Fibroblast of lung (primary cell): Measurements from ENCODE around the gene SGTA. TPM values are rescaled to one million over a fixed set of nuclear protein-coding genes. Genes with fewer than 3 reads are reported as not detected.

Source experiments
- DNase-seq, 2 donors: peaks; one replicate each; pipeline versions ENCODE4 v3.0.0 to v3.0.0-alpha.2; 2010; ENCODE audit warnings: low read depth in 2 of 2
- H2AFZ ChIP-seq: 2 replicates; pipeline ENCODE4 v1.5.1; 2012; ENCODE audit warnings: low read length, control low read depth, inconsistent platforms
- H3K27ac ChIP-seq: 2 replicates; pipeline ENCODE4 v1.5.1; 2011; ENCODE audit warnings: low read length, control low read depth; ENCODE audit not compliant: insufficient read depth
- H3K27me3 ChIP-seq: 2 replicates; pipeline ENCODE4 v1.5.1; 2011; ENCODE audit warnings: mild to moderate bottlenecking, low read length; ENCODE audit not compliant: control insufficient read depth, insufficient read depth
- H3K36me3 ChIP-seq: 2 replicates; pipeline ENCODE4 v1.5.1; 2011; ENCODE audit warnings: low read length; ENCODE audit not compliant: control insufficient read depth, insufficient read depth
- H3K4me1 ChIP-seq: 2 replicates; pipeline ENCODE4 v1.5.1; 2011; ENCODE audit warnings: low read length; ENCODE audit not compliant: control insufficient read depth, insufficient read depth; ENCODE audit errors: extremely low read depth
- H3K4me2 ChIP-seq: 2 replicates; pipeline ENCODE4 v1.5.1; 2011; ENCODE audit warnings: low read length, control low read depth; ENCODE audit not compliant: insufficient read depth; ENCODE audit errors: extremely low read depth
- H3K4me3 ChIP-seq, 4 experiments: fragments of 200-600 bp in 1 of 4; sonication (generic) in 1 of 4; replicated peaks in 1 of 4; 2 replicates each; pipeline ENCODE4 v1.5.1; 2011 to 2016; ENCODE audit warnings: low read length in 4 of 4, low read depth in 3 of 4, mild to moderate bottlenecking in 3 of 4, control low read depth in 2 of 4, inconsistent platforms in 1 of 4, mixed read lengths in 1 of 4; ENCODE audit not compliant: insufficient read depth in 1 of 4; ENCODE audit errors: control extremely low read depth in 1 of 4
- H3K79me2 ChIP-seq: 2 replicates; pipeline ENCODE4 v1.5.1; 2012; ENCODE audit warnings: mild to moderate bottlenecking, low read length, inconsistent platforms; ENCODE audit not compliant: control insufficient read depth, insufficient read depth
- H3K9ac ChIP-seq: 2 replicates; pipeline ENCODE4 v1.5.1; 2011; ENCODE audit warnings: mild to moderate bottlenecking, low read length, control low read depth; ENCODE audit not compliant: insufficient read depth
- H3K9me3 ChIP-seq: 2 replicates; pipeline ENCODE4 v1.5.1; 2012; ENCODE audit warnings: low read depth, low read length; ENCODE audit not compliant: control insufficient read depth, insufficient read depth
- H4K20me1 ChIP-seq: 2 replicates; pipeline ENCODE4 v1.5.1; 2011; ENCODE audit warnings: low read length; ENCODE audit not compliant: control insufficient read depth, insufficient read depth; ENCODE audit errors: extremely low read depth
- EZH2 ChIP-seq: IDR thresholded peaks from 2 replicates; pipeline ENCODE4 v1.5.1; 2012; ENCODE audit warnings: low read length, control low read depth, mild to moderate bottlenecking; ENCODE audit errors: missing control alignments
- polyA plus RNA-seq, 2 donors: library from polyadenylated mRNA; depleted of rRNA in 1 of 2; stranded (reverse) in 1 of 2; unstranded in 1 of 2; fragments of >200 nt; gene quantifications; 2 replicates each; pipeline ENCODE4 v1.2.1, GENCODE V29; 2011 to 2012; ENCODE audit warnings: missing spikeins in 1 of 2
- total RNA-seq: library from RNA; depleted of rRNA; stranded (reverse); fragments of >200 nt; gene quantifications from 2 replicates; pipeline ENCODE4 v1.2.1, GENCODE V29; 2014
- TF ChIP-seq, protein P1 (sequence below), 2 donors: IDR thresholded peaks in 1 of 2; conservative IDR thresholded peaks in 1 of 2; 1 replicate in 1 of 2; 2 replicates in 1 of 2; pipeline ENCODE4 v1.5.1; 2011 to 2012; ENCODE audit warnings: low read length in 2 of 2, control low read depth in 1 of 2, inconsistent platforms in 1 of 2, low read depth in 1 of 2, mild to moderate bottlenecking in 1 of 2

SGTA gene
- total and polyA plus RNA-seq, 2 donors (not counting 1 experiment from before 2014, with no cell fraction given) = 26.8 to 33.4 TPM

GRCh38 chr19:2810141-2811091 is 27.3 kb upstream of the SGTA start:
- H3K27ac ChIP-seq = no peak overlapping the region
- no peak overlapping the region for H3K4me3 ChIP-seq
- H2AFZ ChIP-seq = no peak overlapping the region
- H3K27me3 ChIP-seq = no peaks in the 10 kb centered on the region
- H3K36me3 ChIP-seq = peaks cover 15% of the 10 kb centered on the region
- TF ChIP-seq, protein P1, sequence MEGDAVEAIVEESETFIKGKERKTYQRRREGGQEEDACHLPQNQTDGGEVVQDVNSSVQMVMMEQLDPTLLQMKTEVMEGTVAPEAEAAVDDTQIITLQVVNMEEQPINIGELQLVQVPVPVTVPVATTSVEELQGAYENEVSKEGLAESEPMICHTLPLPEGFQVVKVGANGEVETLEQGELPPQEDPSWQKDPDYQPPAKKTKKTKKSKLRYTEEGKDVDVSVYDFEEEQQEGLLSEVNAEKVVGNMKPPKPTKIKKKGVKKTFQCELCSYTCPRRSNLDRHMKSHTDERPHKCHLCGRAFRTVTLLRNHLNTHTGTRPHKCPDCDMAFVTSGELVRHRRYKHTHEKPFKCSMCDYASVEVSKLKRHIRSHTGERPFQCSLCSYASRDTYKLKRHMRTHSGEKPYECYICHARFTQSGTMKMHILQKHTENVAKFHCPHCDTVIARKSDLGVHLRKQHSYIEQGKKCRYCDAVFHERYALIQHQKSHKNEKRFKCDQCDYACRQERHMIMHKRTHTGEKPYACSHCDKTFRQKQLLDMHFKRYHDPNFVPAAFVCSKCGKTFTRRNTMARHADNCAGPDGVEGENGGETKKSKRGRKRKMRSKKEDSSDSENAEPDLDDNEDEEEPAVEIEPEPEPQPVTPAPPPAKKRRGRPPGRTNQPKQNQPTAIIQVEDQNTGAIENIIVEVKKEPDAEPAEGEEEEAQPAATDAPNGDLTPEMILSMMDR (conservative IDR thresholded peaks at IDR 0.05 in 1 of 2, IDR thresholded peaks at IDR 0.05 in 1 of 2; ENCODE audit: low read depth in 1 of 2, low read length in 2 of 2) = no peak
- no peak for TF ChIP-seq EZH2
- no peak for DNase-seq
- H3K9me3 ChIP-seq = no peaks in the 10 kb centered on the region
- no peak overlapping the region for H3K9ac ChIP-seq
- H3K4me2 ChIP-seq = no peak overlapping the region
- H3K79me2 ChIP-seq = no peaks in the 10 kb centered on the region
- no peaks in the 10 kb centered on the region for H4K20me1 ChIP-seq
- no peaks in the 10 kb centered on the region for H3K4me1 ChIP-seq

- no peak for TF ChIP-seq EZH2
- TF ChIP-seq, protein P1 (conservative IDR thresholded peaks at IDR 0.05 in 1 of 2, IDR thresholded peaks at IDR 0.05 in 1 of 2; ENCODE audit: low read depth in 1 of 2, low read length in 2 of 2) = no peak
- no peaks in the 10 kb centered on the region for H3K27me3 ChIP-seq
- H3K9ac ChIP-seq = no peak overlapping the region
- no peak overlapping the region for H3K4me3 ChIP-seq
- H3K79me2 ChIP-seq = no peaks in the 10 kb centered on the region
- no peak for DNase-seq
- peaks cover 17% of the 10 kb centered on the region for H3K36me3 ChIP-seq
- no peak overlapping the region for H3K27ac ChIP-seq
- no peaks in the 10 kb centered on the region for H3K9me3 ChIP-seq
- no peaks in the 10 kb centered on the region for H4K20me1 ChIP-seq
- no peak overlapping the region for H2AFZ ChIP-seq
- H3K4me2 ChIP-seq = no peak overlapping the region
- no peaks in the 10 kb centered on the region for H3K4me1 ChIP-seq
Measured at GRCh38 chr19:2809387-2810140, 26.5 kb upstream of the SGTA start.
